T-helper 1 cell treated with Interleukin-12 subunit alpha and Interleukin-12 subunit beta and Interleukin-4 antibody, amounts not matched to agents 30 μg/mL and 1 μg/mL, for 36 hours (primary cell): Measurements from ENCODE around the gene C16orf96.
"Not testable (repeated sequence)": the region's sequence is repeated elsewhere in the genome, so short reads cannot be mapped to it uniquely, and the experiment has no call there.

Experiments
- H3K27ac Mint-ChIP-seq: one replicate; pipeline ENCODE4 v1.8.0; 2021; ENCODE audit warnings: mild to moderate bottlenecking, mixed read lengths
- H3K27me3 Mint-ChIP-seq: one replicate; pipeline ENCODE4 v1.8.0; 2021; ENCODE audit warnings: low read depth, mixed read lengths
- H3K36me3 Mint-ChIP-seq: one replicate; pipeline ENCODE4 v1.8.0; 2021; ENCODE audit warnings: low read depth, mixed read lengths
- H3K4me1 Mint-ChIP-seq: one replicate; pipeline ENCODE4 v1.8.0; 2021; ENCODE audit warnings: low read depth, mixed read lengths
- H3K4me3 Mint-ChIP-seq: one replicate; pipeline ENCODE4 v1.8.0; 2021; ENCODE audit warnings: mild to moderate bottlenecking, moderate library complexity, mixed read lengths
- H3K9me3 Mint-ChIP-seq: one replicate; pipeline ENCODE4 v1.8.0; 2021; ENCODE audit warnings: mixed read lengths

Gene C16orf96

GRCh38 chr16:4566144-4566543 is 10.0 kb downstream of the C16orf96 start:
- Mint-ChIP-seq H3K27me3 (peaks cover 7% of the 10 kb centered on the region), H3K27ac (no peak overlapping the region), H3K4me1 (peaks cover 2% of the 10 kb centered on the region), H3K9me3 (no peaks in the 10 kb centered on the region), H3K36me3 (no peaks in the 10 kb centered on the region), H3K4me3 (no peak overlapping the region)

- Mint-ChIP-seq H3K4me1 (peaks cover 2% of the 10 kb centered on the region), H3K4me3 (no peak overlapping the region), H3K36me3 (peaks cover 1% of the 10 kb centered on the region), H3K27me3 (peaks cover 7% of the 10 kb centered on the region), H3K27ac (no peak overlapping the region), H3K9me3 (no peaks in the 10 kb centered on the region)
Measured at GRCh38 chr16:4570086-4570485, 13.9 kb downstream of the C16orf96 start.

GRCh38 chr16:4570688-4571321 is 14.7 kb downstream of the C16orf96 start:
- Mint-ChIP-seq H3K27ac (no peak overlapping the region), H3K27me3 (peaks cover 6% of the 10 kb centered on the region), H3K9me3 (no peaks in the 10 kb centered on the region), H3K4me3 (no peak overlapping the region), H3K4me1 (peaks cover 2% of the 10 kb centered on the region), H3K36me3 (peaks cover 1% of the 10 kb centered on the region)

- peaks cover 1% of the 10 kb centered on the region for H3K36me3 Mint-ChIP-seq
- H3K4me1 Mint-ChIP-seq = peaks cover 2% of the 10 kb centered on the region
- no peaks in the 10 kb centered on the region for H3K27me3 Mint-ChIP-seq
Measured at GRCh38 chr16:4572715-4573114, 16.6 kb downstream of the C16orf96 start.

GRCh38 chr16:4573926-4574325 is 17.8 kb downstream of the C16orf96 start:
- H3K9me3 Mint-ChIP-seq, H3K4me1 Mint-ChIP-seq, H3K36me3 Mint-ChIP-seq, H3K4me3 Mint-ChIP-seq, H3K27me3 Mint-ChIP-seq, H3K27ac Mint-ChIP-seq: not testable (repeated sequence)

More at GRCh38 chr16:4572715-4573114, 16.6 kb downstream of the C16orf96 start:
- H3K4me3 Mint-ChIP-seq = no peak overlapping the region
- H3K9me3 Mint-ChIP-seq = no peaks in the 10 kb centered on the region
- H3K27ac Mint-ChIP-seq = no peak overlapping the region

GRCh38 chr16:4574919-4575705 is 19.0 kb downstream of the C16orf96 start:
- H3K27me3 Mint-ChIP-seq = no peaks in the 10 kb centered on the region
- peaks cover under 1% of the 10 kb centered on the region for H3K4me1 Mint-ChIP-seq
- H3K27ac Mint-ChIP-seq = no peak overlapping the region
- H3K4me3 Mint-ChIP-seq = no peak overlapping the region
- peaks cover 1% of the 10 kb centered on the region for H3K36me3 Mint-ChIP-seq
- no peaks in the 10 kb centered on the region for H3K9me3 Mint-ChIP-seq

GRCh38 chr16:4576008-4576407 is 19.9 kb downstream of the C16orf96 start:
- Mint-ChIP-seq H3K27ac (no peak overlapping the region), H3K36me3 (peaks cover 1% of the 10 kb centered on the region), H3K9me3 (no peaks in the 10 kb centered on the region), H3K4me3 (no peak overlapping the region), H3K4me1 (no peaks in the 10 kb centered on the region), H3K27me3 (no peaks in the 10 kb centered on the region)

GRCh38 chr16:4578961-4579530 is 22.9 kb downstream of the C16orf96 start:
- Mint-ChIP-seq H3K4me3 (no peak overlapping the region), H3K27ac (no peak overlapping the region), H3K9me3 (no peaks in the 10 kb centered on the region), H3K36me3 (no peaks in the 10 kb centered on the region), H3K4me1 (no peaks in the 10 kb centered on the region), H3K27me3 (no peaks in the 10 kb centered on the region)

- H3K36me3 Mint-ChIP-seq = no peaks in the 10 kb centered on the region
- H3K9me3 Mint-ChIP-seq = no peaks in the 10 kb centered on the region
- no peak overlapping the region for H3K27ac Mint-ChIP-seq
- H3K27me3 Mint-ChIP-seq = no peaks in the 10 kb centered on the region
- H3K4me1 Mint-ChIP-seq = no peaks in the 10 kb centered on the region
- no peak overlapping the region for H3K4me3 Mint-ChIP-seq
Measured at GRCh38 chr16:4580250-4580649, 24.1 kb downstream of the C16orf96 start.

GRCh38 chr16:4583906-4584305 is 27.8 kb downstream of the C16orf96 start:
- Mint-ChIP-seq H3K27me3 (peaks cover 19% of the 10 kb centered on the region), H3K27ac (no peak overlapping the region), H3K9me3 (no peaks in the 10 kb centered on the region), H3K36me3 (no peaks in the 10 kb centered on the region), H3K4me1 (peaks cover 4% of the 10 kb centered on the region), H3K4me3 (no peak overlapping the region)

- Mint-ChIP-seq H3K27me3 (peaks cover 19% of the 10 kb centered on the region), H3K9me3 (no peaks in the 10 kb centered on the region), H3K36me3 (no peaks in the 10 kb centered on the region), H3K4me3 (no peak overlapping the region), H3K4me1 (peaks cover 4% of the 10 kb centered on the region), H3K27ac (no peak overlapping the region)
Measured at GRCh38 chr16:4586291-4586690, 30.2 kb downstream of the C16orf96 start.

GRCh38 chr16:4588386-4588785 is 32.2 kb downstream of the C16orf96 start:
- H3K36me3 Mint-ChIP-seq = no peaks in the 10 kb centered on the region
- H3K27ac Mint-ChIP-seq = no peak overlapping the region
- H3K9me3 Mint-ChIP-seq = no peaks in the 10 kb centered on the region
- peaks cover 19% of the 10 kb centered on the region for H3K27me3 Mint-ChIP-seq
- no peak overlapping the region for H3K4me3 Mint-ChIP-seq
- peaks cover 4% of the 10 kb centered on the region for H3K4me1 Mint-ChIP-seq

GRCh38 chr16:4588961-4589360 is 32.8 kb downstream of the C16orf96 start:
- peaks cover 19% of the 10 kb centered on the region for H3K27me3 Mint-ChIP-seq
- no peak overlapping the region for H3K4me3 Mint-ChIP-seq
- H3K36me3 Mint-ChIP-seq = no peaks in the 10 kb centered on the region
- no peak overlapping the region for H3K27ac Mint-ChIP-seq
- H3K9me3 Mint-ChIP-seq = no peaks in the 10 kb centered on the region
- H3K4me1 Mint-ChIP-seq = peaks cover 4% of the 10 kb centered on the region

GRCh38 chr16:4591191-4591590 is 35.1 kb downstream of the C16orf96 start:
- H3K9me3 Mint-ChIP-seq = no peaks in the 10 kb centered on the region
- no peaks in the 10 kb centered on the region for H3K36me3 Mint-ChIP-seq
- no peak overlapping the region for H3K4me3 Mint-ChIP-seq
- peaks cover 14% of the 10 kb centered on the region for H3K27me3 Mint-ChIP-seq
- no peaks in the 10 kb centered on the region for H3K4me1 Mint-ChIP-seq
- no peak overlapping the region for H3K27ac Mint-ChIP-seq
